Heart left ventricle (tissue), 13 donors: ENCODE measurements around the gene MAP7D1.

Experiments used
- CTCF ChIP-seq, 12 donors: fragments of 200-600 bp; sonication (generic) in 4 of 12; IDR thresholded peaks; one replicate each; pipeline versions ENCODE4 v1.5.0 to v1.8.0; 2018 to 2022; ENCODE audit warnings: antibody characterized with exemption in 12 of 12, mild to moderate bottlenecking in 5 of 12
- POLR2A ChIP-seq, 2 donors: fragments of 450-650 bp; IDR thresholded peaks; one replicate each; pipeline ENCODE4 v1.6.1; 2017; ENCODE audit warnings: antibody characterized with exemption in 2 of 2, mild to moderate bottlenecking in 2 of 2, moderate library complexity in 2 of 2
- donor health status: ischemic (EF 13 %, LVEDD 7.1; RV severe dilation, severe dysfunction).
- donor health status: DM: no; HTN: yes; CAD: no.
- donor health status: DM: no; HTN: no; CAD: no.
- donor health status: ischemic (EF 25% LVEDD 6.9; RV normal size, moderate dysfunction).
- donor health status: ischemic (EF 25% LVEDD 5.7; RV mildly dilated, moderate dysfunction).
- donor health status: ischemic (EF 35%, LVEDD 5.7; RV mildly dilated, moderate dysfunction).
- donor health status: nonischemic (EF 11% LVEDD 7.7; RV severe dilation, severe dysfunction).
- donor health status: DM: yes; HTN: yes; CAD: no.
- donor health status: PGD.
- donor health status: ischemic (EF 29% LVEDD 5.4; RV normal size, mild dysfunction).
- donor health status: nonischemic (EF 23%, LVEDD 6.1; RV moderate dilation, normal function).

DNA sequence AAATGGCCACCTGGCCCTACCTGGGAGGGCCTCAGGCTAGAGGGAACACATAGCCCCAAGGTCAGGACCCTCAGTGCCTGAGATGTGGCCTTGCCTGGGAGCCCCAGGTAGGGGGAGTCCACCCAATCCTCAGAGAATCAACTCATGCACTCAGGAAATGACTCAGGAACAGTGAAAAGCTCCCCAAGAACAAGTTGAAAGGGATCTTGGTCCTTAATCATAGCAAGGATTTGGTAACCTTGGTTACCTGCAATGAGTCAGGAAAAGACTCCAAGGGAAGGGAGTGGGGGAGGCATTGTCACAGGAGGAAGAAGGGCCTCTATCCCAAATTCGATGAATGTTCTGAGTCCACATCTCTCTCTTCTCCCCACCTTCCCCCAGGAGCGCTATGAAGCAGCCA, 17.0 kb downstream of the MAP7D1 start:
- TF ChIP-seq CTCF (IDR thresholded peaks at IDR 0.05) (no peak), POLR2A (IDR thresholded peaks at IDR 0.05) (no peak)
